ENCODE measurements around the gene NUDCD3. TPM values are rescaled to one million over a fixed set of nuclear protein-coding genes. Genes with fewer than 3 reads are reported as not detected.
"Not testable (repeated sequence)": the region's sequence is repeated elsewhere in the genome, so short reads cannot be mapped to it uniquely, and the experiment has no call there.

NUDCD3 gene
- total RNA-seq, 1 experiment from 2014 or later: 117 TPM

GRCh38 chr7:44506592-44507288 lies 16.3 kb upstream of the NUDCD3 start:
- H3K9me3 ChIP-seq (ENCODE audit: control insufficient read depth, insufficient read depth, low read depth, low read length); DNase-seq (ENCODE audit: low read depth, low spot score); H3K36me3 ChIP-seq (ENCODE audit: control insufficient read depth, insufficient read depth, low read length); H3K4me1 ChIP-seq (ENCODE audit: control insufficient read depth, insufficient read depth, low read length); CTCF ChIA-PET; H3K27ac ChIP-seq (ENCODE audit: low read length); in situ Hi-C loops (cut with HindIII; ENCODE audit: low pct_unique_long_range_greater_than_20kb, low sequenced_read_pairs); POLR2A ChIA-PET; BruUV-seq (replicated peaks); intact Hi-C loops (cut with micrococcal nuclease; ENCODE audit: unreplicated experiment); H3K4me3 ChIP-seq (ENCODE audit: low read depth in 2 of 2, low read length in 2 of 2); H3K27me3 ChIP-seq (ENCODE audit: control insufficient read depth, insufficient read depth, low read length); ATAC-seq: not testable (repeated sequence)

DNA sequence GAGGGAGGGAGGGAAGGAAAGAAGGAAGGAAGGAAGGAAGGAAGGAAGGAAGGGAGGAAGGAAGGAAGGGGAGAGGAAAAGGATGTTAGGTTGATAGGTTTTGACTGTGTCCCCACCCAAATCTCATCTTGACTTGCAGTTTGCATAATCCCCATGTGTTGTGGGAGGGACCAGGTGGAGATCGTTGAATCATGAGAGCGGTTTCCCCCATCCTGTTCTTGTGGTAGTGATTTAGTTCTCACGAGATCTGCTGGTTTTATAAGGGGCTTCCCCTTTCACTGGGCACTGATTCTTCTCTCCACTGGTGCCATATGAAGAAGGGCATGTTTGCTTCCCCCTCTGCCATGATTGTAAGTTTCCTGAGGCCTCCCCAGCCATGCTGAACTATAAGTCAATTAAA lies 15.1 kb upstream of the NUDCD3 start:
- in situ Hi-C loops (cut with HindIII; ENCODE audit: low pct_unique_long_range_greater_than_20kb, low sequenced_read_pairs): no loop called here
- BruUV-seq (replicated peaks): no TSS peak
- Histone ChIP-seq H3K27me3 (ENCODE audit: control insufficient read depth, insufficient read depth, low read length) (peaks cover 3% of the 10 kb centered on the region; the same call in 1 of the 2 replicates), H3K4me3 (ENCODE audit: low read depth in 2 of 2, low read length in 2 of 2) (no peak overlapping the region), H3K4me1 (ENCODE audit: control insufficient read depth, insufficient read depth, low read length) (no peaks in the 10 kb centered on the region), H3K36me3 (ENCODE audit: control insufficient read depth, insufficient read depth, low read length) (no peaks in the 10 kb centered on the region), H3K27ac (ENCODE audit: low read length) (no peak overlapping the region), H3K9me3 (ENCODE audit: control insufficient read depth, insufficient read depth, low read depth, low read length) (no peaks in the 10 kb centered on the region)
- ATAC-seq: no peak
- POLR2A ChIA-PET: interaction anchor here (0.6 kb wide), 1 partner anchor 124 kb away, joined by 7 read pairs; no protein-coding TSS in a partner anchor
- no peak for DNase-seq (ENCODE audit: low read depth, low spot score)
- intact Hi-C loops (cut with micrococcal nuclease; ENCODE audit: unreplicated experiment): no loop called here
- CTCF ChIA-PET: no interaction called here
- TF ChIP-seq SIN3A (IDR thresholded peaks at IDR 0.05; ENCODE audit: borderline replicate concordance, insufficient read depth, low read depth, low read length) (no peak), TCF7L2 (IDR thresholded peaks at IDR 0.05; ENCODE audit: low read depth, low read length) (no peak), REST (IDR thresholded peaks at IDR 0.05; ENCODE audit: insufficient read depth in 1 of 2, low read depth in 2 of 2, low read length in 1 of 2) (no peak), POLR2AphosphoS5 (IDR thresholded peaks at IDR 0.05; ENCODE audit: low read depth, low read length) (no peak), CTCF (IDR thresholded peaks at IDR 0.05) (no peak)

GRCh38 chr7:44498230-44498954 lies 7.9 kb upstream of the NUDCD3 start:
- DNase-seq (ENCODE audit: low read depth, low spot score): no peak
- POLR2A ChIA-PET: no interaction called here
- CTCF ChIA-PET: interaction anchor here (0.7 kb wide), 1 partner anchor 14 kb away, joined by 5 read pairs; no protein-coding TSS in a partner anchor
- H3K9me3 ChIP-seq (ENCODE audit: control insufficient read depth, insufficient read depth, low read depth, low read length): no peaks in the 10 kb centered on the region
- TF ChIP-seq REST (IDR thresholded peaks at IDR 0.05; ENCODE audit: insufficient read depth in 1 of 2, low read depth in 2 of 2, low read length in 1 of 2): no peak
- no peak for TF ChIP-seq TCF7L2 (IDR thresholded peaks at IDR 0.05; ENCODE audit: low read depth, low read length)
- no peak for TF ChIP-seq CTCF (IDR thresholded peaks at IDR 0.05)
- no peak for TF ChIP-seq SIN3A (IDR thresholded peaks at IDR 0.05; ENCODE audit: borderline replicate concordance, insufficient read depth, low read depth, low read length)
- no peak for TF ChIP-seq POLR2AphosphoS5 (IDR thresholded peaks at IDR 0.05; ENCODE audit: low read depth, low read length)
- intact Hi-C loops (cut with micrococcal nuclease; ENCODE audit: unreplicated experiment): no loop called here
- no peak for ATAC-seq
- no peaks in the 10 kb centered on the region; the same call in 1 of the 2 replicates for H3K27me3 ChIP-seq (ENCODE audit: control insufficient read depth, insufficient read depth, low read length)
- no TSS peak for BruUV-seq (replicated peaks)
- H3K4me3 ChIP-seq (ENCODE audit: low read depth in 2 of 2, low read length in 2 of 2): no peak overlapping the region
- no peak overlapping the region for H3K27ac ChIP-seq (ENCODE audit: low read length)
- H3K4me1 ChIP-seq (ENCODE audit: control insufficient read depth, insufficient read depth, low read length): no peaks in the 10 kb centered on the region
- in situ Hi-C loops (cut with HindIII; ENCODE audit: low pct_unique_long_range_greater_than_20kb, low sequenced_read_pairs): no loop called here
- H3K36me3 ChIP-seq (ENCODE audit: control insufficient read depth, insufficient read depth, low read length): no peaks in the 10 kb centered on the region
